K562 (cell line): Measurements from ENCODE around the gene HEATR1. TPM values are rescaled to one million over a fixed set of nuclear protein-coding genes. Genes with fewer than 3 reads are reported as not detected.

ENCODE experiments used
- BCL6 ChIP-seq: fragments of 250-450 bp; sonication (Bioruptor Pico); IDR thresholded peaks from 2 replicates; pipeline ENCODE4 v1.4.0; 2020
- BRF2 ChIP-seq: IDR thresholded peaks from 3 replicates; pipeline ENCODE4 v1.6.1; 2011; ENCODE audit warnings: borderline replicate concordance, mild to moderate bottlenecking; ENCODE audit not compliant: insufficient read length, insufficient read depth
- CBX3 ChIP-seq, 2 experiments: IDR thresholded peaks; 1 replicate in 1 of 2; 2 replicates in 1 of 2; pipeline ENCODE4 v1.6.1; 2012; ENCODE audit warnings: inconsistent platforms in 2 of 2, low read length in 2 of 2, borderline replicate concordance in 1 of 2, control low read depth in 1 of 2
- CHD4 ChIP-seq: fragments of 200-600 bp; sonication (generic); IDR thresholded peaks from 3 replicates; pipeline ENCODE4 v1.6.1; 2012; ENCODE audit warnings: low read depth, mild to moderate bottlenecking, mixed read lengths, low read length, inconsistent platforms; ENCODE audit not compliant: insufficient read depth, insufficient replicate concordance, poor library complexity, severe bottlenecking
- EGR1 ChIP-seq: fragments of 450-650 bp; conservative IDR thresholded peaks from 2 replicates; pipeline ENCODE4 v1.6.1; 2017; ENCODE audit warnings: mild to moderate bottlenecking
- GATA2 ChIP-seq: sonication (generic); formaldehyde crosslinking; IDR thresholded peaks from 2 replicates; pipeline ENCODE4 v1.4.0; 2020; ENCODE audit warnings: mild to moderate bottlenecking, missing genetic modification reagents
- HMGN3 ChIP-seq: IDR thresholded peaks from 2 replicates; pipeline ENCODE4 v1.6.1; 2011; ENCODE audit warnings: borderline replicate concordance, low read depth, mild to moderate bottlenecking, mixed read lengths, low read length; ENCODE audit not compliant: insufficient read length; ENCODE audit errors: extremely low read depth
- HNRNPL ChIP-seq: fragments of 200-400 bp; formaldehyde crosslinking; IDR thresholded peaks from 2 replicates; pipeline ENCODE4 v1.6.1; 2017; ENCODE audit warnings: low read depth, mild to moderate bottlenecking, low read length
- IRF1 ChIP-seq: sonication (generic); formaldehyde crosslinking; IDR thresholded peaks from 2 replicates; pipeline ENCODE4 v1.8.0; 2022; ENCODE audit warnings: missing genetic modification reagents, mild to moderate bottlenecking, borderline replicate concordance
- NCOA2 ChIP-seq, 2 experiments: fragments of 450-650 bp; IDR thresholded peaks; 2 replicates each; pipeline ENCODE4 v1.6.1; 2018; ENCODE audit warnings: mild to moderate bottlenecking in 2 of 2, moderate library complexity in 1 of 2; ENCODE audit not compliant: partially characterized antibody in 2 of 2
- PTBP1 ChIP-seq: fragments of 200-400 bp; formaldehyde crosslinking; IDR thresholded peaks from 2 replicates; pipeline ENCODE4 v1.6.1; 2017; ENCODE audit warnings: low read depth, low read length
- RNF2 ChIP-seq: sonication (generic); IDR thresholded peaks from 2 replicates; pipeline ENCODE4 v1.6.1; 2016
- SP1 ChIP-seq: sonication (generic); formaldehyde crosslinking; IDR thresholded peaks from 2 replicates; pipeline ENCODE4 v1.8.1; 2022; ENCODE audit warnings: mild to moderate bottlenecking, missing genetic modification reagents
- SPI1 ChIP-seq: IDR thresholded peaks from 2 replicates; pipeline ENCODE4 v1.6.1; 2011; ENCODE audit warnings: low read depth, low read length, control low read depth, borderline replicate concordance
- TBL1XR1 ChIP-seq, 2 experiments: IDR thresholded peaks; 2 replicates each; pipeline ENCODE4 v1.6.1; 2012; ENCODE audit warnings: improper control_type of control experiment in 2 of 2, low read length in 2 of 2, mild to moderate bottlenecking in 1 of 2
- TCFL5 ChIP-seq: fragments of 250-450 bp; sonication (Bioruptor Pico); conservative IDR thresholded peaks from 2 replicates; pipeline ENCODE4 v1.6.1; 2021; ENCODE audit warnings: mild to moderate bottlenecking, moderate library complexity, matching md5 sums
- THRA ChIP-seq: fragments of 450-650 bp; IDR thresholded peaks from 2 replicates; pipeline ENCODE4 v1.6.1; 2017; ENCODE audit warnings: mild to moderate bottlenecking, moderate library complexity
- ZC3H11A ChIP-seq: IDR thresholded peaks from 2 replicates; pipeline ENCODE4 v1.6.1; 2012; ENCODE audit warnings: low read depth, low read length, improper control_type of control experiment
- ZFPM2 ChIP-seq: fragments of 250-450 bp; sonication (Bioruptor Pico); IDR thresholded peaks from 2 replicates; pipeline ENCODE4 v1.5.1; 2022; ENCODE audit warnings: mild to moderate bottlenecking
- ZNF134 ChIP-seq: fragments of 250-450 bp; sonication (Bioruptor Pico); conservative IDR thresholded peaks from 2 replicates; pipeline ENCODE4 v1.4.0; 2020
- ZNF165 ChIP-seq: fragments of 250-450 bp; sonication (Bioruptor Pico); IDR thresholded peaks from 2 replicates; pipeline ENCODE4 v1.4.0; 2020; ENCODE audit warnings: borderline replicate concordance
- ZNF277 ChIP-seq: fragments of 250-450 bp; sonication (Bioruptor Pico); IDR thresholded peaks from 2 replicates; pipeline ENCODE4 v1.8.0; 2022; ENCODE audit warnings: inconsistent platforms, mild to moderate bottlenecking, moderate library complexity, borderline replicate concordance
- ZNF3 ChIP-seq: fragments of 250-450 bp; sonication (Bioruptor Pico); IDR thresholded peaks from 2 replicates; pipeline ENCODE4 v1.5.0; 2021; ENCODE audit warnings: mild to moderate bottlenecking, moderate library complexity
- ZNF77 ChIP-seq: fragments of 250-450 bp; sonication (Bioruptor Pico); IDR thresholded peaks from 2 replicates; pipeline ENCODE4 v1.5.0; 2020
- ZNF830 ChIP-seq: fragments of 250-450 bp; sonication (Bioruptor Pico); IDR thresholded peaks from 2 replicates; pipeline ENCODE4 v1.5.0; 2021; ENCODE audit warnings: mild to moderate bottlenecking
- polyA plus RNA-seq, 8 experiments: library from polyadenylated mRNA; depleted of rRNA in 4 of 8; stranded (reverse) in 5 of 8; unstranded in 3 of 8; fragments of >200 nt; fragmentation: Nextera tagmentation in 2 of 8; fragmentation: Illumina TruSeq in 1 of 8; extraction: Ambion mirVana in 2 of 8; extraction: Trizol in 1 of 8; gene quantifications; 2 replicates each; pipeline versions ENCODE4 v1.2.1 to v1.2.3, GENCODE V29; 2011 to 2014; ENCODE audit warnings: inconsistent platforms in 1 of 8, missing spikeins in 1 of 8
- total RNA-seq, 7 experiments: library from RNA; depleted of rRNA in 6 of 7; stranded (reverse); fragments of >200 nt in 6 of 7; fragmentation: Illumina TruSeq in 2 of 7; extraction: Trizol in 2 of 7; gene quantifications; 2 replicates each; pipeline versions ENCODE4 v1.2.1 to v1.2.3, GENCODE V29; 2011 to 2021; ENCODE audit warnings: low replicate concordance in 1 of 7

The HEATR1 gene
- total and polyA plus RNA-seq, 9 of the 15 experiments (the other 6 are each of a cell fraction or from before 2014, with no cell fraction given): 28.3 to 108 (median 50.9) TPM

GRCh38 chr1:236604905-236605806 lies 840 bp upstream of the HEATR1 start (continued):
- no peak for TF ChIP-seq HMGN3
- no peak for TF ChIP-seq EGR1
- no peak for TF ChIP-seq ZNF830
- no peak for TF ChIP-seq SP1 (CRISPR knock-in tag)
- no peak for TF ChIP-seq ZNF277
- no peak for TF ChIP-seq SPI1
- TF ChIP-seq THRA: no peak
- TF ChIP-seq CBX3 (IDR thresholded peaks at IDR 0.05; ENCODE audit: borderline replicate concordance in 1 of 2, low read length in 2 of 2): no peak
- TF ChIP-seq PTBP1: no peak
- no peak for TF ChIP-seq HNRNPL
- no peak for TF ChIP-seq NCOA2 (IDR thresholded peaks at IDR 0.05; ENCODE audit: partially characterized antibody in 2 of 2)
- no peak; a peak in 1 of 4 replicates for TF ChIP-seq TBL1XR1 (IDR thresholded peaks at IDR 0.05; ENCODE audit: low read length in 2 of 2)
- TF ChIP-seq ZNF3 (CRISPR knock-in tag): no peak
- TF ChIP-seq ZNF77 (CRISPR knock-in tag): no peak
- no peak for TF ChIP-seq GATA2
- no peak for TF ChIP-seq ZFPM2
- no peak for TF ChIP-seq RNF2
- 0 out of 2 replicates have a peak, but pooled peaks have one; percentile 15 for TF ChIP-seq ZNF134 (CRISPR knock-in tag)
- no peak for TF ChIP-seq BRF2
- TF ChIP-seq CHD4: no peak
- no peak for TF ChIP-seq IRF1 (CRISPR knock-in tag)
- TF ChIP-seq ZC3H11A: no peak
- no peak for TF ChIP-seq BCL6 (CRISPR knock-in tag)
- TF ChIP-seq ZNF165 (CRISPR knock-in tag): 0 out of 2 replicates have a peak, but pooled peaks have one; percentile 51
- TF ChIP-seq TCFL5 (CRISPR knock-in tag): no peak
